Transverse colon (tissue), 4 donors: ENCODE measurements around the gene RNF130. TPM values are rescaled to one million over a fixed set of nuclear protein-coding genes. Genes with fewer than 3 reads are reported as not detected.

ENCODE experiments used
- DNase-seq: peaks from one replicate; pipeline ENCODE4 v3.0.0-alpha.2; 2019
- H3K27ac ChIP-seq, 4 donors: fragments of 200-600 bp; sonication (generic); 2 replicates each; pipeline ENCODE4 v1.5.1; 2016 to 2018; ENCODE audit warnings: inconsistent platforms in 4 of 4
- H3K27me3 ChIP-seq: fragments of 200-600 bp; sonication (generic); 2 replicates; pipeline ENCODE4 v1.5.1; 2017; ENCODE audit warnings: inconsistent platforms
- H3K36me3 ChIP-seq, 4 donors: fragments of 200-600 bp; sonication (generic); 2 replicates each; pipeline ENCODE4 v1.5.1; 2017 to 2019; ENCODE audit warnings: inconsistent platforms in 4 of 4
- H3K4me1 ChIP-seq, 4 donors: fragments of 200-600 bp; sonication (generic); 2 replicates each; pipeline ENCODE4 v1.5.1; 2017 to 2020; ENCODE audit warnings: inconsistent platforms in 4 of 4
- H3K4me3 ChIP-seq, 4 donors: fragments of 200-600 bp; sonication (generic); 1 replicate in 1 of 4; 2 replicates in 3 of 4; pipeline versions ENCODE4 v1.5.1 to v1.6.1; 2017 to 2019; ENCODE audit warnings: inconsistent platforms in 4 of 4
- H3K9me3 ChIP-seq, 2 donors: fragments of 200-600 bp; sonication (generic); 2 replicates each; pipeline ENCODE4 v1.5.1; 2017 to 2019; ENCODE audit warnings: inconsistent platforms in 2 of 2
- EP300 ChIP-seq: sonication (generic); formaldehyde crosslinking; IDR thresholded peaks from one replicate; pipeline ENCODE4 v1.6.1; 2017; ENCODE audit warnings: antibody characterized with exemption, low read depth
- POLR2A ChIP-seq: fragments of 450-650 bp; IDR thresholded peaks from one replicate; pipeline ENCODE4 v1.6.1; 2016; ENCODE audit warnings: antibody characterized with exemption, mild to moderate bottlenecking, moderate library complexity
- POLR2AphosphoS5 ChIP-seq, 3 donors: sonication (generic); formaldehyde crosslinking; IDR thresholded peaks; one replicate each; pipeline ENCODE4 v1.6.1; 2016; ENCODE audit warnings: antibody characterized with exemption in 3 of 3
- WGBS, 2 donors: methylation state at CpG; one replicate each; pipeline ENCODE4 v1.1.5; 2018; ENCODE audit warnings: low coverage in 1 of 2; 5-methylcytosine and 5-hydroxymethylcytosine counted together
- in situ Hi-C, 4 donors: fragments of 200-750 bp; cut with MboI; loops; one replicate each; pipeline versions ENCODE4 v1.15.0 to v1.15.1; 2017; ENCODE audit warnings: low sequenced_read_pairs in 3 of 4, low pct_ligation_motif_present in 1 of 4, low pct_unique_long_range_greater_than_20kb in 1 of 4
- intact Hi-C: fragments of 100-400 bp; cut with DNase I; formaldehyde crosslinking; loops from one replicate; pipeline ENCODE4 v1.15.1; 2023; ENCODE audit warnings: low total_unique reads
- total RNA-seq, 4 donors: library from RNA; depleted of rRNA; stranded (reverse); fragments of >200 nt; gene quantifications; one replicate each; pipeline ENCODE4 v1.1.0, GENCODE V29; 2016
- TF ChIP-seq, protein P1 (sequence below), 5 experiments: fragments of 200-600 bp in 3 of 5; fragments of 450-650 bp in 2 of 5; sonication (generic) in 3 of 5; IDR thresholded peaks; 1 replicate in 2 of 5; 2 replicates in 3 of 5; pipeline ENCODE4 v1.5.1; 2016 to 2017; ENCODE audit warnings: antibody characterized with exemption in 5 of 5, inconsistent platforms in 3 of 5, mild to moderate bottlenecking in 2 of 5, moderate library complexity in 1 of 5

Gene RNF130
- total RNA-seq, 4 donors from 2014 or later: 62.2 to 95.2 (median 70.3) TPM

DNA sequence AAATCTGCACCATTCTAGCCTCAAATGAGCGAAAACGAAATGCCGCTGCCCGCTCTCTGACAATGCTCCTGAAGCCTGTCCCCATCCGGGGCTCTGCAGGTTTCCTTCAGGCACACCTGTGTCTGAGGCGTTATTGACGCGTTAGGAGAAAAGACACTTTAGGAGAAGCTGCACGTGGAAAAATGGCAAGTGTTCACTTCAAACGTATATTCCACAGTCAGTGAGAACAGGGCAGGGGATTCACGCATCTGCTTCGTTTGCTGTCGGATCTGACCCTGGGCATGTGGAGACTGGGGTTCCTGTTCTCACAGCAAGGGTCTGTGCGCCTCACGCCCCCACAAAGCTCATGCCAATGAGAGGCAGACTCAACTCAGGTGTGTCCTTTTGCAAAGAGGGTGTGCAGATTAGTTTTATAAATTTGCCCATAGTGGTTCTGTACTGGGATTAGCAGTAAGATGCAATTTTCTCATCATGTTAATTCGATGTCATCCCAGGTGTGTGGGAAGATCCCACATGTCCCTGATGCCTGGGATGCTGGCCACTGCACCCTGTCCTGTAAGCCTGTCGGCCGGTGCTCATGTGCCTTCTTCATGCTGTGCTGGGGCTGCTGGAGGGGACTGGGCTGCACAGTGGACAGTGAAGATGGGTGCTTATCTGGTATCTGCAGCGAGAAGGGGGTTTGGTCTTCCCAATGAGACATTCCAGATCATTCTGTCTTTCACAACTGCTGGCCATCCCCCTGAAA is 152.6 kb downstream of the RNF130 start:
- no peaks in the 10 kb centered on the region for H3K9me3 ChIP-seq
- no peak overlapping the region for H3K4me3 ChIP-seq
- no peaks in the 10 kb centered on the region for H3K36me3 ChIP-seq
- intact Hi-C loops: no loop called here
- no peak overlapping the region for H3K27ac ChIP-seq
- H3K4me1 ChIP-seq: peaks cover 0 to 6% (median 4%) of the 10 kb centered on the region in 4 donors
- in situ Hi-C loops: loop anchor here in 1 of 4 donors (25.0 kb wide), 1 partner anchor 168 kb away; no protein-coding TSS in a partner anchor
- WGBS, 2 donors: 92 to 100% methylated on average over 1 to 18 of the region's 19 CpGs
- TF ChIP-seq, protein P1, sequence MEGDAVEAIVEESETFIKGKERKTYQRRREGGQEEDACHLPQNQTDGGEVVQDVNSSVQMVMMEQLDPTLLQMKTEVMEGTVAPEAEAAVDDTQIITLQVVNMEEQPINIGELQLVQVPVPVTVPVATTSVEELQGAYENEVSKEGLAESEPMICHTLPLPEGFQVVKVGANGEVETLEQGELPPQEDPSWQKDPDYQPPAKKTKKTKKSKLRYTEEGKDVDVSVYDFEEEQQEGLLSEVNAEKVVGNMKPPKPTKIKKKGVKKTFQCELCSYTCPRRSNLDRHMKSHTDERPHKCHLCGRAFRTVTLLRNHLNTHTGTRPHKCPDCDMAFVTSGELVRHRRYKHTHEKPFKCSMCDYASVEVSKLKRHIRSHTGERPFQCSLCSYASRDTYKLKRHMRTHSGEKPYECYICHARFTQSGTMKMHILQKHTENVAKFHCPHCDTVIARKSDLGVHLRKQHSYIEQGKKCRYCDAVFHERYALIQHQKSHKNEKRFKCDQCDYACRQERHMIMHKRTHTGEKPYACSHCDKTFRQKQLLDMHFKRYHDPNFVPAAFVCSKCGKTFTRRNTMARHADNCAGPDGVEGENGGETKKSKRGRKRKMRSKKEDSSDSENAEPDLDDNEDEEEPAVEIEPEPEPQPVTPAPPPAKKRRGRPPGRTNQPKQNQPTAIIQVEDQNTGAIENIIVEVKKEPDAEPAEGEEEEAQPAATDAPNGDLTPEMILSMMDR (IDR thresholded peaks at IDR 0.05): no peak
- TF ChIP-seq POLR2AphosphoS5 (IDR thresholded peaks at IDR 0.05) (no peak), EP300 (no peak), POLR2A (no peak)
- DNase-seq: no peak
- no peaks in the 10 kb centered on the region for H3K27me3 ChIP-seq

DNA sequence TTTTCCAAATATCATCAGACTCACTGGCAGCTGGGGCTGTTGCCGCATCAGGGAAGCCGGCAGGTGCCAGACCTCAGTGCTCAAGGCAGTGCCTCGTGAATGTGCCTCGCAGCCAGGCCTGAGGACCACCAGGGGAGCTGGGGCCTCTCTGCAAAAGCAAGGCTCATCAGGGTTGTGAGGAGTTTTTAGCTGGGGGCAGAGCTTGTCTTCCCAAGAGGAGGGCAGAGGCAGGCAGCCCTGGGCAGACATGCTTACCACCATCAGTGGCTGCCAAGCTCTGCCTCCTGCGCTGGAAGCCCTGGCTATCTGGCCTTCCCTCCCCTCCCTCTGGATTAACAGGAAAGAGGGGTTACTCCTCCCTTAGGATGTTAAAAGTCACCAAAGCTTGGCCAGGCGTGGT is 155.0 kb downstream of the RNF130 start:
- in situ Hi-C loops: loop anchor here in 1 of 4 donors (25.0 kb wide), 1 partner anchor 171 kb away; no protein-coding TSS in a partner anchor
- H3K4me1 ChIP-seq: peaks cover 0 to 12% (median 7%) of the 10 kb centered on the region in 4 donors
- no peak for DNase-seq
- no peak overlapping the region for H3K4me3 ChIP-seq
- no peaks in the 10 kb centered on the region for H3K36me3 ChIP-seq
- H3K9me3 ChIP-seq: no peaks in the 10 kb centered on the region
- TF ChIP-seq, protein P1 (IDR thresholded peaks at IDR 0.05): no peak
- TF ChIP-seq POLR2AphosphoS5 (IDR thresholded peaks at IDR 0.05): no peak
- no peak for TF ChIP-seq EP300
- no peak for TF ChIP-seq POLR2A
- no peaks in the 10 kb centered on the region for H3K27me3 ChIP-seq
- H3K27ac ChIP-seq: no peak overlapping the region
- 89% methylated on average over 6 of the region's 6 CpGs; no CpG with 5 or more reads in 1 of the 2 donors for WGBS, 2 donors
- intact Hi-C loops: no loop called here

DNA sequence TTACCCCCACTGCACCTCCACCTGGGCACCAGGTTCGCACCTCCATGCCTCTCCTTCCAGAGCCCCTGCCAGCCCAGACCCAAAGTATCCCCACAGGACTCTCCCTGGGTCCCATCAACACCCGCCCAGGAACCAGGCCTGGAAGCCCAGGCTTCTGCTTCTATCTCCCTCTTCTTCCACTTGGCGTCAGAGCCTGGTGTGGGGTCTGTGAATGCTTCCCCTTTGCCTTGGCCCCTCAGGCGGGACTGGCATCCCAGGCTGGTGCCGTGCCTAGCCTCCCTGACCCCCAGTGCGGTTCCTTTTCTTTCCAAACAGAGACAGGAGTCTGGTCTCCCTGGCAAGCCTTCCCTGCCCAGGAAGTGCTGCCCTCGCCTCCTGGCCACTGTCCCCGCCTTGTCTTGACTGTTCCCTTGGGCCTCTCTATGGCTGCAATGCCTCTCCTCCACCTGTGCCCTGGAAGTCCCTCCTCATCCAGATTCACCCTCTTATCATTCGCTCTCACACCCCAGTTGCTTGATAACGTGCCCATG is 156.1 kb downstream of the RNF130 start:
- TF ChIP-seq POLR2A: no peak
- TF ChIP-seq, protein P1 (IDR thresholded peaks at IDR 0.05): no peak
- no peak for TF ChIP-seq EP300
- TF ChIP-seq POLR2AphosphoS5 (IDR thresholded peaks at IDR 0.05): no peak
- no peak overlapping the region for H3K4me3 ChIP-seq
- H3K36me3 ChIP-seq: no peaks in the 10 kb centered on the region
- peaks cover 0 to 12% (median 7%) of the 10 kb centered on the region in 4 donors for H3K4me1 ChIP-seq
- in situ Hi-C loops (loop anchor here in 1 of 4 donors (25.0 kb wide), 1 partner anchor 172 kb away; no protein-coding TSS in a partner anchor), intact Hi-C loops (no loop called here)
- no peaks in the 10 kb centered on the region for H3K27me3 ChIP-seq
- DNase-seq: no peak
- no peak overlapping the region for H3K27ac ChIP-seq
- 83 to 87% methylated on average over 7 to 10 of the region's 10 CpGs for WGBS, 2 donors
- H3K9me3 ChIP-seq: no peaks in the 10 kb centered on the region

DNA sequence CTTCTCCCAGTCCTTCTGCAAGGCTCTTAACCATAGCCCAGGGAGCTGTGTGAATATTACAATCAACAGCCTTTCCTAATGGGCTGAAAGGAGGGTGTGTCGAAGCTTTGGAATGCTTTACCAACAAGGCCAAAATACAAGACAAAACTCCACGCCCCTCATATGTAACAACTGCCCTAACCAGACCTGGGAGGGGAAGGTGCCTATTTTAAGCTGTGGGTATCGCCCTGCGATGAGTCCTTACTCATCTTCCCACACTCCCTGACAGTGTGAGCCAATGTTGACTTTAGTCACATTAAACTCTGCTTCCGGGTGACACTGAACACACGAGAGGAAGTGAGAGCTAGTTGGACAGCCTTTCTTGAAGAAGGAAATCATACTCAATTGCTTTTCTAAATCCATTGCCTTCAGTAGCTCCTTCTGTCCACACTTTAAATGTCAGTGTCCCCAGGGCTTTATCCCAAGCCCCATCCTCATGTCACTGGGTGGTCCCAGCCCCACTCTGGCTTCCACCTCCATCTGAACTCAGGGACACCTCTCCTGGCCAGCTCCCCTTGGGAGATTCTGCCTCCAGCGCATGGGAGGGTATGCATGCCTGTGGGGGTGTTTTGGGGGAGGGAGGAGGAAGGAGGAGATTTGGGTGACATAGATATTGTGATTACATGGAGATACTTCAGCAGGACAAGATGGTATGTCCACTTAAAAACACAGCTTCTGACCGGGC is 157.4 kb downstream of the RNF130 start:
- Histone ChIP-seq H3K4me3 (no peak overlapping the region), H3K4me1 (peaks cover 0 to 12% (median 7%) of the 10 kb centered on the region in 4 donors), H3K27me3 (no peaks in the 10 kb centered on the region), H3K27ac (peak overlapping the region; percentile 32 to 51 (median 45)), H3K36me3 (no peaks in the 10 kb centered on the region), H3K9me3 (no peaks in the 10 kb centered on the region)
- TF ChIP-seq POLR2AphosphoS5 (IDR thresholded peaks at IDR 0.05) (peak in 1 of 3 donors; percentile 41), EP300 (no peak)
- peak; percentile 39 for DNase-seq
- in situ Hi-C loops (loop anchor here in 1 of 4 donors (25.0 kb wide), 1 partner anchor 173 kb away; no protein-coding TSS in a partner anchor), intact Hi-C loops (no loop called here)
- 17 to 50% methylated on average over 2 to 8 of the region's 8 CpGs for WGBS, 2 donors
